NCI-H2081 (cell line): ENCODE data around the gene UQCRQ.
"Not testable (repeated sequence)": the region's sequence is repeated elsewhere in the genome, so short reads cannot be mapped to it uniquely, and the experiment has no call there.

ENCODE experiments used
- DNase-seq, 2 experiments: peaks; one replicate each; lab custom pipeline; 2025; lab: John Stamatoyannopoulos, UW

Gene UQCRQ

DNA sequence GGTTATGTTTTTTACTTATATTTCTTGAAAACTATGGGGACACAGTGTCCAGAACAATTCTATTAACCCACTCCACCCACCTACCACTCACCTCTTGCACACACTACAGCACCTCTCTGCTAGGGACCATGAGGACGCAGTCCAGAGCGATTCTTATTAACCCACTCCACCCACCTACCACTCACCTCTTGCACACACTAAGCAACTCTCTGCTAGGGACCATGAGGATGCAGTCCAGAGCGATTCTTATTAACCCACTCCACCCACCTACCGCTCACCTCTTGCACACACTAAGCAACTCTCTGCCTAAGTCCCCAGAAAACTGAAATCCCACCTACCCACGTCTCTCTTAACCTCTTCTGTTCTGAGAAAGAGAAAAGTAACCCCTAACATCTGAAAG lies 33.8 kb upstream of the UQCRQ start:
- no peak for DNase-seq

- DNase-seq, result no peak
Observed at GRCh38 chr5:132834057-132834456, 32.4 kb upstream of the UQCRQ start.

GRCh38 chr5:132836852-132837251 lies 29.6 kb upstream of the UQCRQ start:
- DNase-seq, result no peak

- no peak for DNase-seq
Observed at GRCh38 chr5:132837868-132838267, 28.6 kb upstream of the UQCRQ start.

DNA sequence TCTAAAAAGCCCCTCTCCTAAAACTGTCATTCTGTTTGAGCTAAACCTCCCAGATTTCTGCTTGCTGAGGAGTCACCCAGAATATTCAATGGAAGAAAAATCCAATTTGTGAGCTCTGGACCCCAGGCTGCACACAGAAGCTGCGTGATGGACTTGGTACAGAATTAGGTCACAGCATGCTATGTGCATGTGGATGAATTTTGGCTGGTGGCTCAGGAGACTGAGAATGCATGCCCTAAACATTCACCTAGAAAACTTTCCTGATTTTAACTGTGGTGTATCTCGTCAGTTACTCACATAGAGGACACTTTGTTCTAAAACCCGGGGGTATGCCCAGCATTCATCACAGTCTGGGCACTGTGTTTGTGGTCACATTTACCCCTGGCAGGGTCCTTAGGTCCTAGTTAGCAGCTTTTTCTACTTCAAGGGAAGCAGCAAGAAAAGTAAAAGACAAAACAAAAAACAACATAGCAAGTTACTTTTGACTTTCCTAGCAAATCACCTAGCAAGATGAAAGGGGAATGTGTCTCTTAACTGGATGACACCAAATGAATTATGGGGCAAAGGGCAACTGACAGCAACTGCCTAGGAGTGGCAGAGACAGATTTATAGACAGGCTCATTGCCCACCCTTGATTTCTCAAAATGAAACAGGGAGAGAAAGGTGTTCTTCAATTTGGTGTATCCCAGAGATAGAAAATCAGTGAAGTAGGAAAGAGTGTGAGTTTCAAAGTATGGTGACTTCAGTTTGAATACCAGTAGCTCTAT lies 27.7 kb upstream of the UQCRQ start:
- no peak for DNase-seq

DNA sequence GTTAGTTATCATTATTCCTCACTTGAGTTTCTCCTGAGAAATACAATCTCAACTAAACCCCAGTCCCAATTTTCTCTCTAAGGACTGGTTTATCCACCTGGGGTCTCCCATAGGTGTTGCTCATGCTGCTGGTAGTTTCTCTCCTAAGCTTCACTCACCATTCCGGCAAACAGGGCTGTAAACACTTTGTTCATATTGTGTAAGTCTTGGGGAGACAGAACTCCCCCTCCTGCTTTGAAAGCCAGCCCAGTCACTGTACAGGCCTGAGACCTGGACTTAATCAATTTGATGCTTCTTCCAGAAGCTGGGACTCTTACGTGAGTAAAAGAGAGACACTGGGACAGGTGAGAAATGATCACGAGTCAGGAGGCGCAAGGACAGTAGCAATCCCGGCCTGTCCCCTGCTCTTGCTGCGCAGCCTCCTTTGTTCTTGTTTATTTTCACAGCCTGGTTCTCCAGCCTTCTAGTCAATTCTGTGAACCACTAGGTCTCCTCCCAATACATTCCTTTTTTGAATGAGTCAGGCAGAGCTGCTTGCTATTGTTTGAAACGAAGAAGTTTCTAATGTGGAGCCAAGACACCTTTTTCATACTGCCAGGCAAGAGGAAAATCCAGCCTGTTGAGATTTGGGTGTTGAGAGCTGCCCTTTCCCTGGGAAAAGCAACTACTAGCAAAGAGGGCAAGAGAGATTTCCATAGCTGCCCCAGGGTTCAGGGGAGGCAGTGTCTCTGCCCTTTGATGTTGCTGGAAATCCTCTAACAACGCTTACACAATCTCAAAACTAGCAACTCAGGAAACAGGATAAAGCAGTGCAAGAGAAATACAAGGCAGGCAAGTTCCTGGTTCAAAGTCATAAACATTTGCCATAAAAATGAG lies 26.8 kb upstream of the UQCRQ start:
- no peak for DNase-seq

- no peak for DNase-seq
Observed at GRCh38 chr5:132840313-132840712, 26.1 kb upstream of the UQCRQ start.

GRCh38 chr5:132840896-132841295 lies 25.5 kb upstream of the UQCRQ start:
- peak in 1 of 2 experiments; percentile 14 for DNase-seq

DNA sequence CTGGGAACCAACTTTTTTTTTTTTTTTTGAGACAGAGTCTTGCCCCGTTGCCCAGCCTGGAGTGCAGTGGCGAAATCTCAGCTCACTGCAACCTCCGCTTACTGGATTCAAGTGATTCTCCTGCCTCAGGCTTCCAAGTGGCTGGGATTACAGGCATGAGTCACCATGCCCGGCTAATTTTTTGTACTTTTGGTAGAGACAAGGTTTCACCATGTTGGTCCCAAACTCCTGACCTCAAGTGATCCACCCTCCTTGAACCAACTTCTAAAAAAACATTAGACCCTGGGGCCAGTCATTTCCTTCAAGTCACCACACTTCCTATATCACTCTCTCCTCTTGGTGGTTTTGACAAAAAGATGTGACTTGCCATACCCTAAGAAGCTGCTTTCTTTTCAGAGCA lies 25.1 kb upstream of the UQCRQ start:
- no peak for DNase-seq

GRCh38 chr5:132848270-132848669 lies 18.2 kb upstream of the UQCRQ start:
- no peak for DNase-seq

DNA sequence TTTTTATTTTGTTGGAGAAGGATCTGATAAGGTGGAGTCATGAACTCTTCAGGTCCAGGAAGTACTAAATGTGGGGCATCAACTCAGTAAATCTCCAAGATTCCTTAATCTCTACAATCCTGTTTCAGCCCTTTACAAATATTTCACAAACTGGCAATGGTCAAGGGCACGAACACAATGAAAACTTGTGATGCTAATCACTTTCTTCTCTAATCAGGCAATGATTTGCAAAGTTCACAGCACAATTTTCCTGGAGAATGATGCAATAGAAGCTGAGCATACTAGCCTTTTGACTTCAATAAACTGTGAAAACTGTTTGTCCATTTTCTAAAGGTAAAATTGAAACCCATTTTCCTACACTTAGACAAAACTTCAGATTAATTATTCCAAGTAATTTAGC lies 17.1 kb upstream of the UQCRQ start:
- DNase-seq, result no peak

- DNase-seq, result no peak
Observed at GRCh38 chr5:132850066-132850465, 16.4 kb upstream of the UQCRQ start.

GRCh38 chr5:132853323-132853722 lies 13.1 kb upstream of the UQCRQ start:
- DNase-seq, result no peak

DNA sequence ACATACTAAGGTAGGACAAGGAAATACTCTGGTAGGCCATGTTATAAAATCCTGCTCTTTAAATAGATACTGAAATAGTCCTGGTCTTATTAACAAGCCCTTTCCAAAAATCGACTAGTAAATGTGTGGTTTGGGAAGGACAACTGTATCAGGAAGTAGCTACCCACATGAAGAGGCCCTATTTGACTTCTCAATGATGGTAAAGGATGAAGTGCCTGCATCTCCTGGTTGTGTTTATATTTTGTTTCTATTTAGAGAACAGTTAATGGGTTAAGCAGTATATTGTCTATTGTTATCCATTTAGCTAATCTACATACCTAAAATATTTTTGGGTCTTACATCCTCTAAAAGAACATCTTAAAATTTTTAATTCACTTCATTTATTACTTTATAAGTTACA lies 12.7 kb upstream of the UQCRQ start:
- no peak for DNase-seq

DNA sequence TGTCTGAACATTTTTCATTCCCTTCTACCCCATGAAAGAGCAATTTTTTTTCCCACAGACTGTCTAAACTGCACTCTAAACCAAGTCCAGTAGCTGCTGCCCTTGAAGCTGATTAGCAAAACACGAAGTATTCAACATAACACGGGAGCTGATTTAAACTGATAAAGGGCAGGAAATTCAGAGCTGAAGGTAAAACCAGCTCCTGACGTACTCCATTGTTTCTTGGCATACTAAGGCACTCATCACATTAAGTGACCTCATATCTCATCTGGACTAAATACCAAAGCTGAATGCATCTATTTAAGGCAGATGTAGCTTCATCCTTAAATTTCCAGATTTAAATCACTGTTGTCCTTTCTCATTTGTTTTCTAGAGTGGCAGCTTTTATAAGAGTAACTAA lies 12.1 kb upstream of the UQCRQ start:
- no peak for DNase-seq

- DNase-seq, result not testable (repeated sequence)
Observed at GRCh38 chr5:132854992-132855391, 11.4 kb upstream of the UQCRQ start.

DNA sequence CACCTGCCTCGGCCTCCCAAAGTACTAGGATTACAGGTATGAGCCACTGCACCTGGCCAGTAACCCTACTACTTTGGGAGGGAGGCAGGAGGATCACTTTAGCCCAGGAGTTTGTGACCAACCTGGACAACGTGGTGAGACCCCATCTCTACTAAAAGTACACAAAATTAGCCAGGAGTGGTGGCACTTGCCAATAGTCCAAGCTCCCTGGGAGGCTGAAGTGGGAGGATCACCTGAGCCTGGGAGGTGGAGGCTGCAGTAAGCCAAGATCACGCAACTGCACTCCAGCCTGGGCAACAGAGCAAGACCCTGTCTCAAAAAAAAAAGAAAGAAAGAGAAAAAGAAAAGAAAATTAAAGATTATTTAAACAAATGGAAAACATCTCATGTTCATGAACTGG lies 10.4 kb upstream of the UQCRQ start:
- DNase-seq, result no peak

GRCh38 chr5:132859889-132860437 lies 6.5 kb upstream of the UQCRQ start:
- no peak for DNase-seq

DNA sequence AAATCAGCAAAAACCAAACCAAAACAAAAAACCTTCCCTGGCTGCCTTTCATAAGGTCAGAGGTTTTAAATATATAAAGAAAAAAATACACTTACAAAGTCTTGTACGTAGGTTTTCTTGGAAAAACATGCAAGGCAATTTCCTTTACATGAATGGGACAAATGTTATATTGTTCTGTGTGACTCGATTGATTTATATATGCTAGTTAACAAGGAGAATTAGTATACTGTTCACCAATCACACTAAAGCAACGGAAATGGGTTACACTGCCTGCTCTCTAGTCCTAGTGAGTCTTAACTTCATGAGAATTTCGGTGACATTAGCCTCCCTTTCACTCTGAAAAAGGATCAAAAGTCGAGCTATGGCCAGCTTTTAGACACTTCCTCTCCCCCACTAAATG lies 5.7 kb upstream of the UQCRQ start:
- no peak for DNase-seq

DNA sequence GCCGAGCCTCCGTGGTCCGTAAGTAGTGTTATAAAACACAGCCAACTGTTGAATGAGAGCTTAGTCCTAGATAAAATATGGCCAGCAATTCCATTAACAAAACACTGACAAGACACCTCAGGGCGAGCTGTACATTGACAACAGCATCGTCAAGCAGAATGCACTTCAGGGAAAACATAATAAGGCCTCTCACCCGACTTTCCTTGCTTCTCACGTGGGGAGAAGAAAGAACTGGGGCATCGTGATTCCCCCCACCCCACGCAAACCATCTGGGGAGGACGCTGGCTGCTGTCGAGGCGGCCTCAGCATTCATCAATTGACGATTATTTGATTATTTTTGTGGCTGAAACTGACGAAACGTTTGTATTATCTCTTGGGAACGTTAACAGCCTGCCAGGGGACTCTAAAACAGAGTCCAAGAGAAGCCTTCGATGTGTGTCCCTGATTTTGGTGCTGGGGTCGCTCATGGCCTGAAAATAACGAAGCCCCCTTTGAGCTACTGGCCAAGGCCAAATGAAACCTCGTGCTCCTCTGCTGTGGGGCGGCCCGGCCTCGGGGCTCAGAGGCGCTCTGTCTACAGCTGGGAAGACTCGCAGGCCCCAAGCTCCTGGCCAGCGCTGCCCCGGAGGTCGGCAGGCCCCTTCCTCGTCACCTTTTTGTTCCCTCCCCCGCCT lies 637 bp upstream of the UQCRQ start:
- no peak for DNase-seq

GRCh38 chr5:132867046-132867451 lies 607 bp downstream of the UQCRQ start:
- no peak for DNase-seq

- no peak for DNase-seq
Observed at GRCh38 chr5:132868754-132869153, 2.3 kb downstream of the UQCRQ start.
